HEK293T (cell line): Measurements from ENCODE around the gene SPEN.

Experiments
- ARNT ChIP-seq: fragments of 450-650 bp; IDR thresholded peaks from 2 replicates; pipeline ENCODE4 v1.6.1; 2017; ENCODE audit warnings: mild to moderate bottlenecking
- BHLHE40 ChIP-seq: fragments of 450-650 bp; IDR thresholded peaks from 2 replicates; pipeline ENCODE4 v1.6.1; 2016; ENCODE audit warnings: mild to moderate bottlenecking, moderate library complexity, borderline replicate concordance
- ELF4 ChIP-seq: fragments of 450-650 bp; IDR thresholded peaks from 2 replicates; pipeline ENCODE4 v1.6.1; 2017; ENCODE audit warnings: antibody characterized with exemption
- FOXA1 ChIP-seq: fragments of 450-650 bp; IDR thresholded peaks from 2 replicates; pipeline ENCODE4 v1.6.1; 2016; ENCODE audit warnings: mild to moderate bottlenecking
- FOXK2 ChIP-seq: fragments of 450-650 bp; IDR thresholded peaks from 2 replicates; pipeline ENCODE4 v1.6.1; 2016; ENCODE audit warnings: mild to moderate bottlenecking
- FOXM1 ChIP-seq: fragments of 450-650 bp; IDR thresholded peaks from 2 replicates; pipeline ENCODE4 v1.6.1; 2017; ENCODE audit warnings: mild to moderate bottlenecking, borderline replicate concordance
- HDGF ChIP-seq: fragments of 450-650 bp; IDR thresholded peaks from 2 replicates; pipeline ENCODE4 v1.6.1; 2017; ENCODE audit warnings: antibody characterized with exemption, borderline replicate concordance
- LEF1 ChIP-seq: fragments of 450-650 bp; IDR thresholded peaks from 2 replicates; pipeline ENCODE4 v1.6.1; 2017; ENCODE audit warnings: mild to moderate bottlenecking, borderline replicate concordance
- NFRKB ChIP-seq: fragments of 450-650 bp; IDR thresholded peaks from 2 replicates; pipeline ENCODE4 v1.6.1; 2016; ENCODE audit warnings: mild to moderate bottlenecking, moderate library complexity
- PKNOX1 ChIP-seq: fragments of 450-650 bp; IDR thresholded peaks from 2 replicates; pipeline ENCODE4 v1.6.1; 2016
- SP1 ChIP-seq: fragments of 450-650 bp; IDR thresholded peaks from 2 replicates; pipeline ENCODE4 v1.6.1; 2017
- SUZ12 ChIP-seq: fragments of 450-650 bp; IDR thresholded peaks from 2 replicates; pipeline ENCODE4 v1.6.1; 2016; ENCODE audit warnings: mild to moderate bottlenecking
- TARDBP ChIP-seq: fragments of 450-650 bp; IDR thresholded peaks from 2 replicates; pipeline ENCODE4 v1.6.1; 2016
- ZNF384 ChIP-seq: fragments of 450-650 bp; IDR thresholded peaks from 2 replicates; pipeline ENCODE4 v1.6.1; 2016

- no peak for TF ChIP-seq SUZ12
- TF ChIP-seq NFRKB: no peak
- TF ChIP-seq FOXM1: no peak
- TF ChIP-seq FOXA1: no peak
- TF ChIP-seq BHLHE40: no peak
- TF ChIP-seq FOXK2: no peak
- no peak for TF ChIP-seq ELF4
- no peak for TF ChIP-seq TARDBP
- no peak for TF ChIP-seq SP1
- TF ChIP-seq ZNF384: no peak
- TF ChIP-seq ARNT: no peak
- TF ChIP-seq LEF1: no peak
- TF ChIP-seq PKNOX1: no peak
- TF ChIP-seq HDGF: no peak
Measured at GRCh38 chr1:15874471-15874870, 27.0 kb downstream of the SPEN start.
